ENCODE results near the gene MICU2.

- no peak for TF ChIP-seq CTCF (IDR thresholded peaks at IDR 0.05)
- TF ChIP-seq POLR2AphosphoS5 (IDR thresholded peaks at IDR 0.05) = no peak
These were observed 53.1 kb downstream of the MICU2 start for GRCh38 chr13:21550918-21551317.

All from suprapubic skin (tissue), 3 donors.